HEK293T (cell line): Measurements from ENCODE around the gene IPO9.

Experiments
- CTCF ChIA-PET: fragments of 350-600 bp; formaldehyde crosslinking; extraction: SDS; loops from one replicate; lab custom pipeline; 2021; ENCODE audit warnings: antibody characterized with exemption, inconsistent platforms; lab: Yijun Ruan, JAX
- POLR2A ChIA-PET: fragments of 350-600 bp; formaldehyde crosslinking; extraction: SDS; loops from one replicate; lab custom pipeline; 2020; ENCODE audit warnings: antibody characterized with exemption, inconsistent platforms; lab: Yijun Ruan, JAX
- DNase-seq: peaks from one replicate; pipeline ENCODE4 v3.0.0; 2012; ENCODE audit warnings: mixed read lengths; ENCODE audit errors: extremely low spot score
- ARNT ChIP-seq: fragments of 450-650 bp; IDR thresholded peaks from 2 replicates; pipeline ENCODE4 v1.6.1; 2017; ENCODE audit warnings: mild to moderate bottlenecking
- BHLHE40 ChIP-seq: fragments of 450-650 bp; IDR thresholded peaks from 2 replicates; pipeline ENCODE4 v1.6.1; 2016; ENCODE audit warnings: mild to moderate bottlenecking, moderate library complexity, borderline replicate concordance
- CTBP1 ChIP-seq: fragments of 450-650 bp; IDR thresholded peaks from 2 replicates; pipeline ENCODE4 v1.6.1; 2016; ENCODE audit warnings: borderline replicate concordance
- ELF4 ChIP-seq: fragments of 450-650 bp; IDR thresholded peaks from 2 replicates; pipeline ENCODE4 v1.6.1; 2017; ENCODE audit warnings: antibody characterized with exemption
- FOXA1 ChIP-seq: fragments of 450-650 bp; IDR thresholded peaks from 2 replicates; pipeline ENCODE4 v1.6.1; 2016; ENCODE audit warnings: mild to moderate bottlenecking
- FOXK2 ChIP-seq: fragments of 450-650 bp; IDR thresholded peaks from 2 replicates; pipeline ENCODE4 v1.6.1; 2016; ENCODE audit warnings: mild to moderate bottlenecking
- FOXM1 ChIP-seq: fragments of 450-650 bp; IDR thresholded peaks from 2 replicates; pipeline ENCODE4 v1.6.1; 2017; ENCODE audit warnings: mild to moderate bottlenecking, borderline replicate concordance
- HDGF ChIP-seq: fragments of 450-650 bp; IDR thresholded peaks from 2 replicates; pipeline ENCODE4 v1.6.1; 2017; ENCODE audit warnings: antibody characterized with exemption, borderline replicate concordance
- L3MBTL2 ChIP-seq: fragments of 450-650 bp; conservative IDR thresholded peaks from 2 replicates; pipeline ENCODE4 v1.6.1; 2016; ENCODE audit warnings: mild to moderate bottlenecking
- LEF1 ChIP-seq: fragments of 450-650 bp; IDR thresholded peaks from 2 replicates; pipeline ENCODE4 v1.6.1; 2017; ENCODE audit warnings: mild to moderate bottlenecking, borderline replicate concordance
- NFRKB ChIP-seq: fragments of 450-650 bp; IDR thresholded peaks from 2 replicates; pipeline ENCODE4 v1.6.1; 2016; ENCODE audit warnings: mild to moderate bottlenecking, moderate library complexity
- PKNOX1 ChIP-seq: fragments of 450-650 bp; IDR thresholded peaks from 2 replicates; pipeline ENCODE4 v1.6.1; 2016
- SP1 ChIP-seq: fragments of 450-650 bp; IDR thresholded peaks from 2 replicates; pipeline ENCODE4 v1.6.1; 2017
- SUZ12 ChIP-seq: fragments of 450-650 bp; IDR thresholded peaks from 2 replicates; pipeline ENCODE4 v1.6.1; 2016; ENCODE audit warnings: mild to moderate bottlenecking
- TARDBP ChIP-seq: fragments of 450-650 bp; IDR thresholded peaks from 2 replicates; pipeline ENCODE4 v1.6.1; 2016
- ZNF384 ChIP-seq: fragments of 450-650 bp; IDR thresholded peaks from 2 replicates; pipeline ENCODE4 v1.6.1; 2016

Gene IPO9

GRCh38 chr1:201889090-201889968 is 60.4 kb downstream of the IPO9 start:
- CTCF ChIA-PET = no interaction called here
- no peak for TF ChIP-seq SP1
- no peak for TF ChIP-seq FOXM1
- POLR2A ChIA-PET = no interaction called here

GRCh38 chr1:201890223-201890622 is 61.3 kb downstream of the IPO9 start:
- TF ChIP-seq PKNOX1 = no peak
- no peak for TF ChIP-seq L3MBTL2
- no peak for TF ChIP-seq LEF1
- TF ChIP-seq CTBP1 = no peak
- TF ChIP-seq BHLHE40 = no peak
- no peak for TF ChIP-seq SUZ12
- TF ChIP-seq FOXK2 = no peak
- TF ChIP-seq NFRKB = no peak
- TF ChIP-seq ELF4 = no peak
- TF ChIP-seq HDGF = no peak
- TF ChIP-seq FOXM1 = no peak
- DNase-seq = no peak
- POLR2A ChIA-PET = no interaction called here
- CTCF ChIA-PET = no interaction called here

More at GRCh38 chr1:201889090-201889968, 60.4 kb downstream of the IPO9 start:
- DNase-seq = no peak

GRCh38 chr1:201890806-201891450 is 62.0 kb downstream of the IPO9 start:
- no peak for DNase-seq
- no peak for TF ChIP-seq ELF4
- no peak for TF ChIP-seq LEF1
- no peak for TF ChIP-seq ARNT
- TF ChIP-seq FOXK2 = no peak
- TF ChIP-seq BHLHE40 = no peak
- TF ChIP-seq SP1 = no peak
- TF ChIP-seq FOXA1 = no peak
- TF ChIP-seq L3MBTL2 = no peak
- no peak for TF ChIP-seq HDGF
- no peak for TF ChIP-seq TARDBP
- no peak for TF ChIP-seq PKNOX1
- no peak for TF ChIP-seq SUZ12
- no peak for TF ChIP-seq NFRKB
- TF ChIP-seq ZNF384 = no peak
- no peak for TF ChIP-seq CTBP1
- TF ChIP-seq FOXM1 = no peak
- CTCF ChIA-PET = interaction anchor here (1.4 kb wide), 1 partner anchor 82 kb away, joined by 4 read pairs; no protein-coding TSS in a partner anchor
- POLR2A ChIA-PET = no interaction called here

- DNase-seq = no peak
- no peak for TF ChIP-seq HDGF
- no peak for TF ChIP-seq TARDBP
- no peak for TF ChIP-seq ELF4
- no peak for TF ChIP-seq CTBP1
- TF ChIP-seq ZNF384 = no peak
- TF ChIP-seq BHLHE40 = no peak
- TF ChIP-seq SP1 = no peak
- no peak for TF ChIP-seq L3MBTL2
- no peak for TF ChIP-seq NFRKB
- TF ChIP-seq PKNOX1 = no peak
- TF ChIP-seq SUZ12 = no peak
- no peak for TF ChIP-seq FOXA1
- no peak for TF ChIP-seq LEF1
- TF ChIP-seq FOXM1 = no peak
- TF ChIP-seq FOXK2 = no peak
- ChIA-PET POLR2A (interaction anchor here (2.5 kb wide), 1 partner anchor 8 kb away, joined by 6 read pairs; no protein-coding TSS in a partner anchor), CTCF (interaction anchor here (0.7 to 1.4 kb wide), 2 partner anchors 81 to 82 kb away, joined by 4 read pairs; no protein-coding TSS in a partner anchor)
Measured at GRCh38 chr1:201891451-201892045, 62.6 kb downstream of the IPO9 start.

- POLR2A ChIA-PET = interaction anchor here (2.5 kb wide), 1 partner anchor 9 kb away, joined by 6 read pairs; no protein-coding TSS in a partner anchor
- DNase-seq = no peak
- no peak for TF ChIP-seq ELF4
- no peak for TF ChIP-seq FOXK2
- no peak for TF ChIP-seq NFRKB
- no peak for TF ChIP-seq L3MBTL2
- no peak for TF ChIP-seq ZNF384
- TF ChIP-seq PKNOX1 = no peak
- TF ChIP-seq HDGF = no peak
- no peak for TF ChIP-seq CTBP1
- TF ChIP-seq TARDBP = no peak
- no peak for TF ChIP-seq LEF1
- no peak for TF ChIP-seq SUZ12
- no peak for TF ChIP-seq FOXM1
- CTCF ChIA-PET = interaction anchor here (0.7 to 1.4 kb wide), 4 partner anchors 9 to 82 kb away, joined by 3 to 4 read pairs (median 4); no protein-coding TSS in a partner anchor
Measured at GRCh38 chr1:201892211-201892610, 63.3 kb downstream of the IPO9 start.
